Thyroid gland (tissue), 4 donors: Measurements from ENCODE around the gene LRMDA. TPM values are rescaled to one million over a fixed set of nuclear protein-coding genes. Genes with fewer than 3 reads are reported as not detected.

Source experiments
- DNase-seq, 2 donors: peaks; one replicate each; pipeline ENCODE4 v3.0.0-alpha.2; 2019
- H3K27ac ChIP-seq, 3 donors: fragments of 200-600 bp; sonication (generic); 1 replicate in 2 of 3; 2 replicates in 1 of 3; pipeline ENCODE4 v1.5.1; 2016 to 2019; ENCODE audit warnings: mild to moderate bottlenecking in 1 of 3, moderate library complexity in 1 of 3
- H3K27me3 ChIP-seq: fragments of 200-600 bp; sonication (generic); one replicate; pipeline ENCODE4 v1.5.1; 2019
- H3K36me3 ChIP-seq, 2 donors: fragments of 200-600 bp; sonication (generic); one replicate each; pipeline ENCODE4 v1.5.1; 2016 to 2019
- H3K4me1 ChIP-seq, 2 donors: fragments of 200-600 bp; sonication (generic); one replicate each; pipeline ENCODE4 v1.5.1; 2017 to 2019
- H3K4me3 ChIP-seq, 3 donors: fragments of 200-600 bp; sonication (generic); replicated peaks in 1 of 3; 1 replicate in 2 of 3; 2 replicates in 1 of 3; pipeline ENCODE4 v1.5.1; 2016; ENCODE audit warnings: mild to moderate bottlenecking in 1 of 3
- H3K9me3 ChIP-seq: fragments of 200-600 bp; sonication (generic); one replicate; pipeline ENCODE4 v1.5.1; 2017
- POLR2A ChIP-seq, 2 donors: fragments of 450-650 bp; IDR thresholded peaks; one replicate each; pipeline ENCODE4 v1.6.1; 2017; ENCODE audit warnings: antibody characterized with exemption in 2 of 2, mild to moderate bottlenecking in 2 of 2, moderate library complexity in 1 of 2
- WGBS, 2 donors: methylation state at CpG; one replicate each; pipeline ENCODE4 v1.1.5; 2017; 5-methylcytosine and 5-hydroxymethylcytosine counted together
- intact Hi-C: fragments of 100-400 bp; cut with DNase I; formaldehyde crosslinking; loops from one replicate; pipeline ENCODE4 v1.15.1; 2023
- total RNA-seq, 4 donors: library from RNA; depleted of rRNA; stranded (reverse); fragments of >200 nt; gene quantifications; one replicate each; pipeline ENCODE4 v1.2.3, GENCODE V29; 2016
- TF ChIP-seq, protein P1 (sequence below), 6 experiments: fragments of 200-600 bp in 3 of 6; fragments of 450-650 bp in 3 of 6; sonication (generic) in 3 of 6; IDR thresholded peaks; one replicate each; pipeline ENCODE4 v1.5.1; 2016 to 2019; ENCODE audit warnings: antibody characterized with exemption in 6 of 6, mild to moderate bottlenecking in 2 of 6, inconsistent platforms in 1 of 6, moderate library complexity in 1 of 6

Gene LRMDA
- total RNA-seq, 4 donors from 2014 or later: 16.5 to 31.7 (median 23.2) TPM

DNA sequence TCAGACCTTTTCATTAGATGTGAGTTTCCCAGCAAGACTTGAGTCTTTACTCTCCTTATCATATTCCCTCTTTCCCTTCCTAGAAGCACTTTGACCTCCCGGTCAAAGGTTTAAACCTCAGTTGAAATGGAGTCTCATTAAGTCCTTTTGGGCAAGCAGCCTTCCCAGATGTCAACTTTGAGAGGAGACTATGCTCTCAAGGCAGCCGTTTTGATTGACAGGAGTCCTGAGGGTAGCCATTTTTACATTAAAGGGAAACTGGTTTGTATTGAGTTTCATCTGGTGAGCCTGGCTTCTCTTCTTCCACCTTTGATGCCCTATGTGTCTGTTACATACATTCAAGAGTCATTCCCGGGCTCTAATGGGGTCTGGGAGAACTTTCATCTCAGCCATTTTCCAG lies 685.1 kb downstream of the LRMDA start:
- no peaks in the 10 kb centered on the region for H3K36me3 ChIP-seq
- H3K4me1 ChIP-seq: peaks cover 0 to 2% of the 10 kb centered on the region in 2 donors
- no peak for TF ChIP-seq POLR2A (IDR thresholded peaks at IDR 0.05)
- TF ChIP-seq, protein P1, sequence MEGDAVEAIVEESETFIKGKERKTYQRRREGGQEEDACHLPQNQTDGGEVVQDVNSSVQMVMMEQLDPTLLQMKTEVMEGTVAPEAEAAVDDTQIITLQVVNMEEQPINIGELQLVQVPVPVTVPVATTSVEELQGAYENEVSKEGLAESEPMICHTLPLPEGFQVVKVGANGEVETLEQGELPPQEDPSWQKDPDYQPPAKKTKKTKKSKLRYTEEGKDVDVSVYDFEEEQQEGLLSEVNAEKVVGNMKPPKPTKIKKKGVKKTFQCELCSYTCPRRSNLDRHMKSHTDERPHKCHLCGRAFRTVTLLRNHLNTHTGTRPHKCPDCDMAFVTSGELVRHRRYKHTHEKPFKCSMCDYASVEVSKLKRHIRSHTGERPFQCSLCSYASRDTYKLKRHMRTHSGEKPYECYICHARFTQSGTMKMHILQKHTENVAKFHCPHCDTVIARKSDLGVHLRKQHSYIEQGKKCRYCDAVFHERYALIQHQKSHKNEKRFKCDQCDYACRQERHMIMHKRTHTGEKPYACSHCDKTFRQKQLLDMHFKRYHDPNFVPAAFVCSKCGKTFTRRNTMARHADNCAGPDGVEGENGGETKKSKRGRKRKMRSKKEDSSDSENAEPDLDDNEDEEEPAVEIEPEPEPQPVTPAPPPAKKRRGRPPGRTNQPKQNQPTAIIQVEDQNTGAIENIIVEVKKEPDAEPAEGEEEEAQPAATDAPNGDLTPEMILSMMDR (IDR thresholded peaks at IDR 0.05): no peak
- H3K27ac ChIP-seq: no peak overlapping the region
- no peak overlapping the region for H3K4me3 ChIP-seq
- no peak for DNase-seq
- H3K9me3 ChIP-seq: no peaks in the 10 kb centered on the region
- WGBS, 2 donors: 76 to 82% methylated on average over 3 of the region's 3 CpGs
- intact Hi-C loops: no loop called here
- H3K27me3 ChIP-seq: no peaks in the 10 kb centered on the region

DNA sequence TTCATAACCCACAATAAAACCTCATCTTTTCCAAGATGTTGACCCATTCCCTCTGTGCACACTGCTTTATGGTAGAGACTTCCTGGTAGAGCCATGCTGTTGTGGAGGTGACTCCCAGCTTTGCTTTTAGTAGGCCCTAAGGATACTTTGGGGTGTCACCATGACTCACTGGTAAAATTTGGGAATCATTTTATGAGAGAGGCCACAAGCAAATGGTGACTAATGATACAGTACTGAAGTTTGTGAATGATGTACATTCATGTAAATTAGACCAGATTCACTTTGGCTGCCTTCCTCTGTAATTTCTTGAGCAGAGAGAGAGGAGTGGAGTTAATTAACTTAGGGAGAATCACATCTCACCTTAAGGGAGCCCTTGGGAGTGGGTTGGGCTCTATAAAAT lies 686.5 kb downstream of the LRMDA start:
- Histone ChIP-seq H3K36me3 (no peaks in the 10 kb centered on the region), H3K9me3 (no peaks in the 10 kb centered on the region), H3K4me3 (no peak overlapping the region), H3K4me1 (no peaks in the 10 kb centered on the region), H3K27ac (no peak overlapping the region), H3K27me3 (no peaks in the 10 kb centered on the region)
- DNase-seq: no peak
- intact Hi-C loops: no loop called here
- TF ChIP-seq POLR2A (IDR thresholded peaks at IDR 0.05): no peak
- TF ChIP-seq, protein P1 (IDR thresholded peaks at IDR 0.05): no peak

DNA sequence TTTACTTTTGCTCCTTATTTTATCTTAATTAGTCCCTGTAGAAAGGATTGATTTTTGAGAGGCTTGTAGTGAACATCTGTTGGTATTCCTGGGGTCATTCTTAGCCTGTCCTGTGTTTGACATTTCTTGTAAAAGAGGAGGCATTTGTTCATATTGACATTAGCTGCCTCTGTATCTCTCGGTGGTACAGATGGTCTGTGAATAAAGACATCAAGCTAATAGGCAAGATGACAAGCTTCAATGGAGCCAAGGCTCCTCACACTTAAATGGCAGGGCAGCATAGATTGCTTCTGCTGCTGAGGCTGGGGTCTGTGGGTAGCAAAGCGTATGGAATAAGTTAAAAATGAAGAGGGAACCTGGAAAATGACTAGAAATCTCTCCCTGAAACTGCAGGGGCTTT lies 687.6 kb downstream of the LRMDA start:
- Histone ChIP-seq H3K4me1 (no peaks in the 10 kb centered on the region), H3K36me3 (no peaks in the 10 kb centered on the region), H3K4me3 (no peak overlapping the region), H3K9me3 (no peaks in the 10 kb centered on the region), H3K27ac (no peak overlapping the region), H3K27me3 (no peaks in the 10 kb centered on the region)
- intact Hi-C loops: no loop called here
- DNase-seq: no peak
- TF ChIP-seq POLR2A (IDR thresholded peaks at IDR 0.05): no peak
- WGBS, 2 donors: 95 to 98% methylated on average over 2 of the region's 2 CpGs

DNA sequence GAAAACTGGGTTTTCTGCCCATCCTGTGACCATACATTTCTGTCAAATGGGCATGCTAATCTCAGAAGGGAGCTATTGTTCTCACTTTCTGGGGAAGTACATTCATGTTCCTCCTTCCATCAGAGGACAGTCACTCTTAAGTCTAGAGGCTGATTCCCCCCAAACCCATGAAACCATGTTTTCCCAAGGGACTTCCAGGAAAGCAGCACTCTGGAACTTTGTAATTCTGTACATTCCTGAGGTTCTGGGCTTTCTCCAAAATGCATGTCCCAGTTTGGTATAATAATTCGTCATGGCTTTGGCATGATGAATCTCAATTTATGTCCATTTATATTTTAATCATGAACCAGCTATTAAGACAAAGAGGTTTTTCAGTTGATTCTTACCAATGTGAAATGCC lies 688.1 kb downstream of the LRMDA start:
- no peaks in the 10 kb centered on the region for H3K4me1 ChIP-seq
- DNase-seq: no peak
- H3K27me3 ChIP-seq: no peaks in the 10 kb centered on the region
- no peak overlapping the region for H3K4me3 ChIP-seq
- H3K27ac ChIP-seq: no peak overlapping the region
- H3K9me3 ChIP-seq: no peaks in the 10 kb centered on the region
- intact Hi-C loops: no loop called here
- 79 to 82% methylated on average over 1 of the region's 1 CpG for WGBS, 2 donors
- H3K36me3 ChIP-seq: no peaks in the 10 kb centered on the region
- TF ChIP-seq, protein P1 (IDR thresholded peaks at IDR 0.05): no peak

DNA sequence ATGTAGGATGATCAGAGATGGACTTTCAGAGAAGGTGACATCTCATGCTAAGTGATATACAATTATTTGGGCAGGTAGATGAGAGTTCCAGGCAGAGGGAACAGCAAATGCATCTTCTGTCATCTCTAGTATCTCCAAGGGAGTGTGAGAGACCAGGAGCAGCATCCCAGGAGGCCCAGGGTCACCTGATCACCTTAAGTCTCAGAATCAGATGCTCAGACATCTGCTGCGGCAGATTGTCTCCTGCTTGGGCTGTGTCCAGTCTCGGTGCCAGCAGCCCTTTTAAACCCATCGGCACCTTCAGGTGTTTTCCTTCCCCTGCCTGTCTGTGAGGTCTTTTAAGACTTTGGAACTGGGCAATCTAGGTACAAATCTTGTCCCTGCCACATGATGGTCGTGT lies 690.6 kb downstream of the LRMDA start:
- TF ChIP-seq, protein P1 (IDR thresholded peaks at IDR 0.05): no peak
- no peak for TF ChIP-seq POLR2A (IDR thresholded peaks at IDR 0.05)
- no peak overlapping the region for H3K27ac ChIP-seq
- H3K27me3 ChIP-seq: no peaks in the 10 kb centered on the region
- H3K4me1 ChIP-seq: peaks cover 3 to 8% of the 10 kb centered on the region in 2 donors
- 84 to 93% methylated on average over 4 of the region's 4 CpGs for WGBS, 2 donors
- no peak for DNase-seq
- no peak overlapping the region for H3K4me3 ChIP-seq
- H3K9me3 ChIP-seq: no peaks in the 10 kb centered on the region
- no peaks in the 10 kb centered on the region for H3K36me3 ChIP-seq
- intact Hi-C loops: no loop called here

DNA sequence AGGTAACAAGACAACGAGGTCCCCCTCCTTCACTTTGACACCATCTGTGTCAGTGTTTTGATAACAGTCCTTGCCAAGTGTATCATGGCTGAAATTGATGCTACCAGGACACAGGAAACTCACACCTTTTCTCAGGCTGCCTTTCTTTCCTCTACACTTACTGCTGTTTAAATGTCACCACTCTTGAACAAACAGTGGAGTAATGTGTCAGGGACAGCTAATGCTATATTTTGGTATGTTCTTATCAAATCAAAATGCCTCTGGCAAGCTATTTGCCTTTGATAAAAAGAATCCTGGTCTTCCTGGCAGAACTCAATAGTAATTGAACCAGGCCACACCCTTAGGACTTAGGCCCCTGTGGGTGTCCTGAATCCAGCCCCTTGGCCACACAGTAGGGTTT lies 692.9 kb downstream of the LRMDA start:
- 43 to 59% methylated on average over 1 of the region's 1 CpG for WGBS, 2 donors
- Histone ChIP-seq H3K9me3 (no peaks in the 10 kb centered on the region), H3K36me3 (no peaks in the 10 kb centered on the region), H3K4me1 (peaks cover 15 to 21% of the 10 kb centered on the region in 2 donors), H3K4me3 (no peak overlapping the region), H3K27me3 (no peaks in the 10 kb centered on the region), H3K27ac (no peak overlapping the region)
- no peak for DNase-seq
- intact Hi-C loops: no loop called here
- TF ChIP-seq, protein P1 (IDR thresholded peaks at IDR 0.05): no peak
- TF ChIP-seq POLR2A (IDR thresholded peaks at IDR 0.05): no peak
